ENCODE results near the gene CD99L2.
"Not testable (repeated sequence)": the region's sequence is repeated elsewhere in the genome, so short reads cannot be mapped to it uniquely, and the experiment has no call there.

Gene CD99L2

DNA sequence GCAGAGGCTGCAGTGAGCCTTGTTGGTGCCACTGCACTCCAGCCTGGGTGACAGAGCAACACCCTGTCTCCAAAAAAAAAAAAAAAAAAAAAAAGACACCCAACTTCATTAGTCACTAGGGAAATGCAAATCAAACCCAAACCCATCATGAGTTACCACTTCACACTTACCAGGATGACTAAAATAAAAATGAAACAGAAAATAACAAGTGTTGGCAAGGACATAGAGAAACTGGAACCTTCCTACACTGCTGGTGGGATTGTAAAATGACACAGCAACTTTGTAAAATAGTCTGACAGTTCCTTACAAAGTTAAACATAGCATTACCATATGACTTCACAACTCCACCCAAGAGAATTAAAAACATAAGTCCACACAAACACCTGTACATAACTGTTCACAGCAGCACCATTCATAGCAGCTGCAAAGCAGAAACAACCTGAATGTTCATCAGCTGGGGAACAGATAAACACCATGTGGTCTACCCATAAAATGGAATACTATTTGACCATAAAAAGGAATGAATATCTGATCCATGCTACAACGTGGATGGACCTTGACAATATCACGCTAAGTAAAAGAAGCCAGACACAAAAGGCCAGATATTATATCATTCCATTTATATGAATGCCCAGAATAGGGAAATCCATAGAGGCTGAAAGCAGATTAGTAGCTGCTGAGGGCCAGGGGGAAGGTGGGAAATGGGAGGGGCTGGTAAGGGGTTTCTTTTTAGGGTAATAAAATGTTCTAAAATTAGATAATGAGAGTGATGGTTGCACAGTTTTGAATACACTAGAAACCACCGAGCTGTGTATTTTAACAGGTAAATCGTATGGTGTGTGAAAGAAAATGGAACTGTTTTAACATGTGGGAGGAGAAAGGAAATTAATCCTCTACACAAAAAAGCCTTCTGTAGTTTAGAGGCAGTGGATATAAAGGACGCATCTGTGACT lies 18.3 kb downstream of the CD99L2 start:
- Histone ChIP-seq H3K27ac (no peak overlapping the region), H3K36me3 (replicated peaks) (no peaks in the 10 kb centered on the region), H3K27me3 (replicated peaks) (no peaks in the 10 kb centered on the region), H3K4me3 (ENCODE audit: low read depth, low read length) (no peak overlapping the region)
- TF ChIP-seq, protein P1, sequence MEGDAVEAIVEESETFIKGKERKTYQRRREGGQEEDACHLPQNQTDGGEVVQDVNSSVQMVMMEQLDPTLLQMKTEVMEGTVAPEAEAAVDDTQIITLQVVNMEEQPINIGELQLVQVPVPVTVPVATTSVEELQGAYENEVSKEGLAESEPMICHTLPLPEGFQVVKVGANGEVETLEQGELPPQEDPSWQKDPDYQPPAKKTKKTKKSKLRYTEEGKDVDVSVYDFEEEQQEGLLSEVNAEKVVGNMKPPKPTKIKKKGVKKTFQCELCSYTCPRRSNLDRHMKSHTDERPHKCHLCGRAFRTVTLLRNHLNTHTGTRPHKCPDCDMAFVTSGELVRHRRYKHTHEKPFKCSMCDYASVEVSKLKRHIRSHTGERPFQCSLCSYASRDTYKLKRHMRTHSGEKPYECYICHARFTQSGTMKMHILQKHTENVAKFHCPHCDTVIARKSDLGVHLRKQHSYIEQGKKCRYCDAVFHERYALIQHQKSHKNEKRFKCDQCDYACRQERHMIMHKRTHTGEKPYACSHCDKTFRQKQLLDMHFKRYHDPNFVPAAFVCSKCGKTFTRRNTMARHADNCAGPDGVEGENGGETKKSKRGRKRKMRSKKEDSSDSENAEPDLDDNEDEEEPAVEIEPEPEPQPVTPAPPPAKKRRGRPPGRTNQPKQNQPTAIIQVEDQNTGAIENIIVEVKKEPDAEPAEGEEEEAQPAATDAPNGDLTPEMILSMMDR (IDR thresholded peaks at IDR 0.05; ENCODE audit: low read depth, low read length, missing control alignments): no peak
- in situ Hi-C loops (cut with HindIII; ENCODE audit: low pct_ligation_motif_present, low sequenced_read_pairs): no loop called here
- DNase-seq: no peak

GRCh38 chrX:150875621-150876020 lies 22.8 kb downstream of the CD99L2 start:
- in situ Hi-C loops (cut with HindIII; ENCODE audit: low pct_ligation_motif_present, low sequenced_read_pairs); DNase-seq; H3K4me3 ChIP-seq (ENCODE audit: low read depth, low read length): not testable (repeated sequence)

DNA sequence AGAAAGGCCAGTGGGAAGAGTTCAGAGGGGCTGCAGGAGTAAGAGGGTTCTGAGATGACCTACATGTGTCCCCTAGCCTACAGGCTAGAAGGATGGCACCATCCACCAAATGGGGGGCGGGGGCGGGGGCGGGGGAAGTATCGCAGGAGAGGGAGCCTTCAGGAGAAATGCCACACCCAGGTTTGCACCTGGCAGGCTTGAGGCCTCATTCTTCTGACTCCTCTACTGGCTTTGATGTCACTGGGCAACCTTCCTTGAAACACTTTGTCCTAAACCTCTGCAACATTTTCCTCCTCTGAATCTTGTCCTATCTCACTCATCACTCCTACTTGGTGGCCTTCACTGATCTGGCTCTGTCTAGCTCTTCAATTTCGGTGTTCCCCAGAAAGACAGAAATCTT lies 24.0 kb downstream of the CD99L2 start:
- no peak for DNase-seq
- TF ChIP-seq, protein P1 (IDR thresholded peaks at IDR 0.05; ENCODE audit: low read depth, low read length, missing control alignments): no peak
- in situ Hi-C loops (cut with HindIII; ENCODE audit: low pct_ligation_motif_present, low sequenced_read_pairs): no loop called here
- no peak overlapping the region for H3K4me3 ChIP-seq (ENCODE audit: low read depth, low read length)
- H3K27me3 ChIP-seq (replicated peaks): no peaks in the 10 kb centered on the region
- H3K36me3 ChIP-seq (replicated peaks): no peaks in the 10 kb centered on the region
- no peak overlapping the region for H3K27ac ChIP-seq

More at GRCh38 chrX:150875621-150876020, 22.8 kb downstream of the CD99L2 start:
- H3K36me3 ChIP-seq (replicated peaks); H3K27me3 ChIP-seq (replicated peaks); H3K27ac ChIP-seq: not testable (repeated sequence)

DNA sequence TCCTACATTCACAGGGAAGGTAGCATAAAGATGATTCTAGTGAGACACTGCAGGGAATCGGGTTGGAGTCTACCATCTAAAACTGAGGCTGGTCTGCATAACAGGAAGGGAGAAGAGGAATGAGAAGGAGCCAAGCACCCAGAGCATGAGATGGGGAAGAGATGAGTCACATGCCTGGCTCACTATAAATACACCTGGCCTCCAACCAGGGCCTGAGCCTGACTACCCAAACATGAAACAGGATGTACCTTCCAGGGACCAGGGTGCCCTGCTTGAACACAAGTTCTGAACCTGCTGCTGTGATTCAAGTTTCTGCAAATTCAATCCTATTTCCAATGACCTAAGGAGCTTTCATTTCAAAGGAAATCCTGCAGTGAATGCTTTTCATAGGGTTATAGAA lies 24.9 kb downstream of the CD99L2 start:
- Histone ChIP-seq H3K4me3 (ENCODE audit: low read depth, low read length) (no peak overlapping the region), H3K27me3 (replicated peaks) (no peaks in the 10 kb centered on the region), H3K36me3 (replicated peaks) (no peaks in the 10 kb centered on the region), H3K27ac (no peak overlapping the region)
- DNase-seq: no peak
- in situ Hi-C loops (cut with HindIII; ENCODE audit: low pct_ligation_motif_present, low sequenced_read_pairs): no loop called here
- TF ChIP-seq, protein P1 (IDR thresholded peaks at IDR 0.05; ENCODE audit: low read depth, low read length, missing control alignments): no peak

- Histone ChIP-seq H3K27ac (no peak overlapping the region), H3K4me3 (ENCODE audit: low read depth, low read length) (no peak overlapping the region), H3K36me3 (replicated peaks) (no peaks in the 10 kb centered on the region), H3K27me3 (replicated peaks) (no peaks in the 10 kb centered on the region)
- DNase-seq: no peak
- TF ChIP-seq, protein P1 (IDR thresholded peaks at IDR 0.05; ENCODE audit: low read depth, low read length, missing control alignments): no peak
- in situ Hi-C loops (cut with HindIII; ENCODE audit: low pct_ligation_motif_present, low sequenced_read_pairs): no loop called here
Observed at GRCh38 chrX:150872773-150873336, 25.6 kb downstream of the CD99L2 start.

GRCh38 chrX:150871341-150871811 lies 27.1 kb downstream of the CD99L2 start:
- in situ Hi-C loops (cut with HindIII; ENCODE audit: low pct_ligation_motif_present, low sequenced_read_pairs): no loop called here
- Histone ChIP-seq H3K27ac (no peak overlapping the region), H3K36me3 (replicated peaks) (no peaks in the 10 kb centered on the region), H3K4me3 (ENCODE audit: low read depth, low read length) (no peak overlapping the region), H3K27me3 (replicated peaks) (no peaks in the 10 kb centered on the region)
- TF ChIP-seq, protein P1 (IDR thresholded peaks at IDR 0.05; ENCODE audit: low read depth, low read length, missing control alignments): no peak
- no peak for DNase-seq
